H1 (cell line): ENCODE results near the gene SH3PXD2A. TPM values are rescaled to one million over a fixed set of nuclear protein-coding genes. Genes with fewer than 3 reads are reported as not detected.

Experiments used
- CHD1 ChIP-seq: IDR thresholded peaks from 2 replicates; pipeline ENCODE4 v1.6.1; 2012; ENCODE audit warnings: low read depth, low read length, improper control_type of control experiment
- CHD7 ChIP-seq: fragments of 300-600 bp; sonication (generic); IDR thresholded peaks from 2 replicates; pipeline ENCODE4 v1.7.1; 2012; ENCODE audit warnings: low read length, moderate library complexity, mild to moderate bottlenecking, inconsistent platforms; ENCODE audit not compliant: insufficient replicate concordance
- CREB1 ChIP-seq: IDR thresholded peaks from 2 replicates; pipeline ENCODE4 v1.6.1; 2012; ENCODE audit warnings: inconsistent platforms
- CTCF ChIP-seq, 3 experiments: IDR thresholded peaks; 1 replicate in 2 of 3; 2 replicates in 1 of 3; pipeline versions ENCODE4 v1.5.1 to v1.6.1; 2011; ENCODE audit warnings: low read length in 3 of 3, mild to moderate bottlenecking in 3 of 3, inconsistent platforms in 2 of 3, low read depth in 1 of 3, moderate library complexity in 1 of 3; ENCODE audit not compliant: insufficient read depth in 1 of 3; ENCODE audit errors: control extremely low read depth in 1 of 3
- RAD21 ChIP-seq, 2 experiments: IDR thresholded peaks in 1 of 2; conservative IDR thresholded peaks in 1 of 2; 2 replicates each; pipeline ENCODE4 v1.6.1; 2011; ENCODE audit warnings: low read depth in 2 of 2, low read length in 2 of 2, improper control_type of control experiment in 1 of 2, inconsistent platforms in 1 of 2, mild to moderate bottlenecking in 1 of 2, moderate library complexity in 1 of 2
- SIRT6 ChIP-seq: IDR thresholded peaks from one replicate; pipeline ENCODE4 v1.7.1; 2012; ENCODE audit warnings: low read length, inconsistent platforms
- SUZ12 ChIP-seq: fragments of 200-600 bp; sonication (generic); IDR thresholded peaks from 2 replicates; pipeline ENCODE4 v1.6.1; 2012; ENCODE audit warnings: mild to moderate bottlenecking, inconsistent platforms, low read length, moderate library complexity, mixed read lengths
- polyA plus RNA-seq, 7 experiments: library from polyadenylated mRNA; depleted of rRNA in 3 of 7; stranded (reverse) in 5 of 7; unstranded in 2 of 7; fragments of >200 nt in 5 of 7; fragments of 200-250 nt in 2 of 7; gene quantifications; 1 replicate in 5 of 7; 2 replicates in 1 of 7; 4 replicates in 1 of 7; pipeline versions ENCODE4 v1.2.1 to v1.2.3, GENCODE V29; 2011 to 2013; ENCODE audit warnings: missing spikeins in 2 of 7, mixed read lengths in 2 of 7
- total RNA-seq: library from RNA; stranded (reverse); fragmentation: NEBNext Ultra II Directional; extraction: Animal tissue kit (Norgen Biotek cat#: 25700); gene quantifications from 2 replicates; pipeline ENCODE4 v1.2.1, GENCODE V29; 2021

The SH3PXD2A gene
- total and polyA plus RNA-seq, 2 of the 8 experiments (the other 6 are each of a cell fraction or from before 2014, with no cell fraction given), result 5.4 to 16.3 TPM

GRCh38 chr10:103800089-103800488 lies 55.3 kb downstream of the SH3PXD2A start (continued):
- TF ChIP-seq RAD21 (IDR thresholded peaks at IDR 0.05 in 1 of 2, conservative IDR thresholded peaks at IDR 0.05 in 1 of 2; ENCODE audit: low read depth in 2 of 2, low read length in 2 of 2) (no peak), CHD7 (no peak), SUZ12 (no peak), SIRT6 (no peak), CTCF (IDR thresholded peaks at IDR 0.05; ENCODE audit: control extremely low read depth in 1 of 3, insufficient read depth in 1 of 3, low read depth in 1 of 3, low read length in 3 of 3) (no peak), CHD1 (no peak), CREB1 (no peak)
